Stimulated activated naive CD8-positive, alpha-beta T cell treated with anti-CD3 and anti-CD28 coated beads, Interleukin-15, amount 100 ng/mL, for 72 hours (primary cell): Measurements from ENCODE around the gene TGM3.

Experiments
- ATAC-seq: fragments of 150-1000 bp; cut with Tn5 transposase; 2 replicates; pipeline ENCODE4 v1.10.0; 2021; ENCODE audit warnings: mild to moderate bottlenecking, moderate library complexity
- DNase-seq, 2 donors: peaks; one replicate each; pipeline ENCODE4 v3.0.0; 2021 to 2022
- H3K27ac Mint-ChIP-seq, 2 donors: one replicate each; pipeline ENCODE4 v1.8.0; 2022; ENCODE audit warnings: mild to moderate bottlenecking in 2 of 2, mixed read lengths in 2 of 2, moderate library complexity in 2 of 2
- H3K27me3 Mint-ChIP-seq: one replicate; pipeline ENCODE4 v1.8.0; 2022; ENCODE audit warnings: mixed read lengths
- H3K4me1 Mint-ChIP-seq: one replicate; pipeline ENCODE4 v1.8.0; 2022; ENCODE audit warnings: mild to moderate bottlenecking, mixed read lengths
- H3K4me3 Mint-ChIP-seq, 2 donors: one replicate each; pipeline ENCODE4 v1.8.0; 2022; ENCODE audit warnings: mild to moderate bottlenecking in 2 of 2, mixed read lengths in 2 of 2, moderate library complexity in 1 of 2
- H3K9me3 Mint-ChIP-seq, 2 donors: one replicate each; pipeline ENCODE4 v1.8.0; 2022; ENCODE audit warnings: mixed read lengths in 2 of 2

Gene TGM3

DNA sequence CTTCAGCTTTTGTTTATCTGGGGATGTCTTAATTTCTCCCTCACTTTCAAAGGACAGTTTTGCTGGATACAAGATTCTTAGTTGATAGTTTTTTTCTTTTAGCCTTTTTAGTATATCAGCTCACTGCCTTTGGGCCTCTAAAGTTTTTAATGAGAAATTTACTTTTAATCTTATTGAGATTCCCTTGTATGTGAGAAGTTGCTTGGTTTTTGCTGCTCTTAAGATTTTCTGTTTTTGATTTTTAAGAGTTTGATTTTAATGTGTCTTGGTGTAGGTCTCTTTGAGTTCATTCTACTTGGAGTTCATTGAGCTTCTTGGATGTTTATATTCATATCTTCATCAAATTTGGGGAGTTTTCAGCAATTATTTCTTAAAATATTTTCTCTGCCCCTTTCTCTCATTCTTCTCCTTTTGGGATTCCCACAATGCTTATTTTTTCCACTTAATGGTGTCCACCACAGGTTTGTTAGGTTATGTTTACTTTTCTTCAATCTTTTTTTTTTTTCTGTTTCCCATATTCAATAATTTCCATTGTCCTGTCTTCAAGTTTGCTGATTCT lies 65.3 kb downstream of the TGM3 start:
- ATAC-seq (no peak), DNase-seq (no peak)
- Mint-ChIP-seq H3K9me3 (peaks cover 16 to 18% of the 10 kb centered on the region in 2 donors), H3K4me1 (no peaks in the 10 kb centered on the region), H3K27me3 (peaks cover 26% of the 10 kb centered on the region), H3K27ac (no peak overlapping the region), H3K4me3 (no peak overlapping the region)

DNA sequence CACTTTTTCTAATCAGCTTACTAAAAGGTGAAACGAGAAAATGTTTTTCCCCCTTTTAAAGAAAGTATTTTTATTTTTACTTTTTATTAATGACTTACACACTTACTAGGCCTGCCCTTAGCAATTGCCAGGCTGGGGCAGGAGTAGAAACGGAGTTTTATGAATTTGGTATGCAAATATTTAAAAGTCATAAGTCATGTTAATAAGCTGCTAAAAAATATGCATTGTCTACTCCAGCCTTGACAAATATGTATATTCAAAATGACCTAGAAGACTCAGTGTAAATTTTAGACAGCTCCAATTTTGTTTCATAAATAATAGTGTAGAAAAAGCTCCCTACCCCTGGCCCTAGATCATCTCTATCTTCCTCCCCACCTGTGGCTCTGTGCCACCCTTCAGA lies 67.4 kb downstream of the TGM3 start:
- ATAC-seq = no peak
- no peak overlapping the region for H3K4me3 Mint-ChIP-seq
- no peak for DNase-seq
- no peaks in the 10 kb centered on the region for H3K4me1 Mint-ChIP-seq
- no peak overlapping the region for H3K27ac Mint-ChIP-seq
- H3K9me3 Mint-ChIP-seq = peaks cover 16 to 18% of the 10 kb centered on the region in 2 donors
- peaks cover 17% of the 10 kb centered on the region for H3K27me3 Mint-ChIP-seq

GRCh38 chr20:2363587-2363986 lies 67.8 kb downstream of the TGM3 start:
- Mint-ChIP-seq H3K27me3 (peaks cover 21% of the 10 kb centered on the region), H3K4me3 (no peak overlapping the region), H3K4me1 (no peaks in the 10 kb centered on the region), H3K9me3 (peaks cover 16 to 18% of the 10 kb centered on the region in 2 donors), H3K27ac (no peak overlapping the region)
- ATAC-seq (no peak), DNase-seq (no peak)

DNA sequence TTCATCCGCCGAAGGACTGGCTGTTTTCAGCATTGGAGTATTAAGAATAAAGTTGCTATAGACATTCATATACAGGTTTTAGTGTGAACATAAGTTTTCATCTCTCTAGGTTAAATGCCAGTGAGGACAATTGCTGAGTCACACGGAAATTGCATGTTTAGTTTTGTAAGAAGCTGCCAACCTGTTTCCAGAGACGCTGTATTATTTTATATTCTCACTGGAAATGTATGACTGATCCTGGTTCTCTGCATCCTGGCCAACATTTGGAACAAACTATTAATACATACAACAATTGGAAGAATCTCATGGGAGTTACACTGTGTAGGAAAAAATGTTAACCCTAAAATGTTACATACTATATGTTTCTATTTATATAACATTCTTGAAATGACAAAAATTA lies 68.2 kb downstream of the TGM3 start:
- peaks cover 25% of the 10 kb centered on the region for H3K27me3 Mint-ChIP-seq

GRCh38 chr20:2365091-2365490 lies 69.3 kb downstream of the TGM3 start:
- no peak for DNase-seq
- ATAC-seq = no peak
- H3K4me3 Mint-ChIP-seq = no peak overlapping the region
- H3K4me1 Mint-ChIP-seq = no peaks in the 10 kb centered on the region
- H3K27ac Mint-ChIP-seq = no peak overlapping the region
- peaks cover 36% of the 10 kb centered on the region for H3K27me3 Mint-ChIP-seq
- peaks cover 16 to 18% of the 10 kb centered on the region in 2 donors for H3K9me3 Mint-ChIP-seq

More for the DNA sequence above, 68.2 kb downstream of the TGM3 start:
- DNase-seq (no peak), ATAC-seq (no peak)
- Mint-ChIP-seq H3K4me3 (no peak overlapping the region), H3K27ac (no peak overlapping the region), H3K9me3 (peaks cover 18 to 19% of the 10 kb centered on the region in 2 donors), H3K4me1 (no peaks in the 10 kb centered on the region)

DNA sequence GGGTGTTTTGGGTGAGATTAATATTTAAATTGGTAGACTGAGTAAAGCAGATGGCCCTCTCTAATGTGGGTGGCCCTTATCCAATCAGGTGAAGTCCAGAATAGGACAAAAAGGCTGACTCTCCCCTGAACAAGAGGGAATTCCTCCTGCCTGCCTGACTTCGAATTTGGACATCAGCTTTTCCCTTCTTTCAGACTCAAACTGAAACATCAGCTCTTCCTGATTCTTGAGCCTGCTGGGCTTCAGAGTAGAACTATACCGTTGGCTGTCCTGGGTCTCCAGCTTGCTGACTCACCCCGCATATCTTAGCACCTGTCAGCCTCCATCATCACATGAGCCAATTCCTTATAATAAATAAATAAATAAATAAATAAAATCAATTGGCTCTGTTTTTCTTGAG lies 69.9 kb downstream of the TGM3 start:
- Mint-ChIP-seq H3K27ac (no peak overlapping the region), H3K9me3 (peaks cover 13 to 16% of the 10 kb centered on the region in 2 donors), H3K27me3 (peaks cover 42% of the 10 kb centered on the region), H3K4me1 (no peaks in the 10 kb centered on the region), H3K4me3 (no peak overlapping the region)
- DNase-seq (no peak), ATAC-seq (no peak)

GRCh38 chr20:2368621-2369020 lies 72.8 kb downstream of the TGM3 start:
- Mint-ChIP-seq H3K27ac (no peak overlapping the region), H3K4me3 (no peak overlapping the region), H3K27me3 (peaks cover 66% of the 10 kb centered on the region), H3K9me3 (peaks cover 0 to 6% of the 10 kb centered on the region in 2 donors), H3K4me1 (no peaks in the 10 kb centered on the region)
- DNase-seq = no peak
- no peak for ATAC-seq

- ATAC-seq (no peak), DNase-seq (no peak)
- no peak overlapping the region for H3K27ac Mint-ChIP-seq
- no peak overlapping the region for H3K4me3 Mint-ChIP-seq
- H3K9me3 Mint-ChIP-seq = peaks cover 0 to 6% of the 10 kb centered on the region in 2 donors
- no peaks in the 10 kb centered on the region for H3K4me1 Mint-ChIP-seq
- H3K27me3 Mint-ChIP-seq = peaks cover 89% of the 10 kb centered on the region
These were observed 77.3 kb downstream of the TGM3 start for GRCh38 chr20:2373098-2373497.

DNA sequence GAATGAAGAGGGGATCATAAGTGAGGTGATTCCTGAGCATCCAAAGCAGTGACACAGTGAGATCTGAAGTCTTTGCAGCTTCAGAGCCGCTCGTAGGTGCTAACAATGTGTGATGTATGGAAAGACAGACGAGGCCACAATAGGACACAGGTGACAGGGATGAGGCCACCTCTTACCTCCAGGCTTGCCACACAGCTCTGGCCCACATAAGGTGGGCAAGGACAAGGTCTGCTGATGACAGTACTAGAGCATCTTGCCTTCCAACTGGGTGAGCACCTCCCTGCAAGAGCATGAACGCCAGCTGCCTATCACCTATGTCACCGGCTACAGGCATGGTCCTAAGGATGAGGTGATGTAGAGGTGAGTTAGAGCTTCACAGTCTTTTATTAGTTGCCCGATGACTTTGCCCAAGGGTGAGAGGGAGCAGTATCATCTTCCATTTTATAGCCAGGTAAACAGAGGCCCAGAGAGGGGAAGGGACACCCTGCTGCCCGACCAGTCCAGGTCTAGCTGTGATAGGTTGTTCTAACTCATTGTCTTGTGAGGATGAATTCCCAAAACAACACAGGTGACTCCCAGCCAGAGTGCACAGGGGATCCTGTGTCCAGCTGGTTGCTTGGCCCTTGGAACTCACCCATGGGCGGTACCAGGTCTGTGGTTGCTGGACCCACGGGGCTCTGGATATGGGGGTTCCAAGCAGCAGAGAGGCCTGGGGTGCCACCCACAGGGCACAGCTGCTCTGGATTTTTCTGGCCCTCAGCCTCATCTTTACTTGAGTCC lies 78.7 kb downstream of the TGM3 start:
- Mint-ChIP-seq H3K4me1 (peaks cover 11% of the 10 kb centered on the region), H3K27ac (peak overlapping the region in 1 of 2 donors; percentile 23), H3K27me3 (peaks cover 87% of the 10 kb centered on the region), H3K4me3 (no peak overlapping the region), H3K9me3 (no peaks in the 10 kb centered on the region)
- DNase-seq (no peak), ATAC-seq (no peak)

GRCh38 chr20:2378893-2379292 lies 83.1 kb downstream of the TGM3 start:
- ATAC-seq (no peak), DNase-seq (no peak)
- no peak overlapping the region for H3K27ac Mint-ChIP-seq
- H3K27me3 Mint-ChIP-seq = peaks cover 75% of the 10 kb centered on the region
- peaks cover 28% of the 10 kb centered on the region for H3K4me1 Mint-ChIP-seq
- no peak overlapping the region for H3K4me3 Mint-ChIP-seq
- no peaks in the 10 kb centered on the region for H3K9me3 Mint-ChIP-seq

GRCh38 chr20:2379511-2380229 lies 83.9 kb downstream of the TGM3 start:
- peak overlapping the region in 1 of 2 donors; percentile 42 for H3K4me3 Mint-ChIP-seq
- ATAC-seq = peak; percentile 93
- no peak overlapping the region for H3K27ac Mint-ChIP-seq
- peak in 1 of 2 donors; percentile 33 for DNase-seq
- H3K27me3 Mint-ChIP-seq = peaks cover 75% of the 10 kb centered on the region
- peaks cover 33% of the 10 kb centered on the region for H3K4me1 Mint-ChIP-seq
- H3K9me3 Mint-ChIP-seq = no peaks in the 10 kb centered on the region

GRCh38 chr20:2380601-2381000 lies 84.8 kb downstream of the TGM3 start, which contains the start of gene TGM6:
TSS of gene TGM6 (plus strand) at chr20:2380901. CDS start at chr20:2380969, 68 bp downstream.
- no peak for DNase-seq
- Mint-ChIP-seq H3K4me3 (peak within 1 kb of the TSS in 1 of 2 donors; percentile 6), H3K9me3 (no peaks in the 10 kb centered on the region), H3K27ac (no peak within 1 kb of the TSS), H3K27me3 (peaks cover 83% of the 10 kb centered on the region), H3K4me1 (peaks cover 38% of the 10 kb centered on the region)
- no peak for ATAC-seq

DNA sequence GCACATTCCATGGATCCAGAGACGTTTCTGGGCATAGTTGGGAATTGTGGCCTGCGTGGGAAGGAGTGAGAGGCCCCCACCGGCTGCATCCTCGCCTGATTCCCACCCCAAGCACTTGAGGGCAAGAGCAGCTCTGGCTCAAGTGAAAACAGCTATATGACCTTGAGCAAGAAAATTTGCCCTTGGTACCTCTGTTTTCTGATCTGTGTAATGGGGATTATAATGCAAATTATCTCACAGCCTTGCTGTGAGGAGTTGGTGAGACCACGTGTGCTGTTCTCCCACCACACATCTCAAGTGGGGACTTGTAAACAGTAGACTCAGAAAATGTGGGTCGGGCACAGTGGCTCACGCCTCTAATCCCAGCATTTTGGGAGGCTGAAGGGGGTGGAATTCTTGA lies 85.5 kb downstream of the TGM3 start:
- no peaks in the 10 kb centered on the region for H3K9me3 Mint-ChIP-seq
- no peak overlapping the region for H3K27ac Mint-ChIP-seq
- peaks cover 78% of the 10 kb centered on the region for H3K27me3 Mint-ChIP-seq
- no peak for DNase-seq
- peaks cover 40% of the 10 kb centered on the region for H3K4me1 Mint-ChIP-seq
- ATAC-seq = no peak
- no peak overlapping the region for H3K4me3 Mint-ChIP-seq

- Mint-ChIP-seq H3K27me3 (peaks cover 64% of the 10 kb centered on the region), H3K4me1 (peaks cover 50% of the 10 kb centered on the region), H3K27ac (no peak overlapping the region), H3K4me3 (no peak overlapping the region), H3K9me3 (no peaks in the 10 kb centered on the region)
- DNase-seq (no peak), ATAC-seq (no peak)
These were observed 87.0 kb downstream of the TGM3 start for GRCh38 chr20:2382833-2383232.

GRCh38 chr20:2385026-2385425 lies 89.2 kb downstream of the TGM3 start:
- ATAC-seq (no peak), DNase-seq (no peak)
- Mint-ChIP-seq H3K27me3 (peaks cover 47% of the 10 kb centered on the region), H3K27ac (no peak overlapping the region), H3K4me3 (no peak overlapping the region), H3K4me1 (peaks cover 34% of the 10 kb centered on the region), H3K9me3 (peaks cover 0 to 5% of the 10 kb centered on the region in 2 donors)

GRCh38 chr20:2385496-2385895 lies 89.7 kb downstream of the TGM3 start:
- H3K9me3 Mint-ChIP-seq = peaks cover 0 to 5% of the 10 kb centered on the region in 2 donors
- ATAC-seq (no peak), DNase-seq (no peak)
- peaks cover 31% of the 10 kb centered on the region for H3K4me1 Mint-ChIP-seq
- no peak overlapping the region for H3K4me3 Mint-ChIP-seq
- no peak overlapping the region for H3K27ac Mint-ChIP-seq
- H3K27me3 Mint-ChIP-seq = peaks cover 42% of the 10 kb centered on the region
